SKM-1 (cell line): ENCODE measurements around the gene PRKD3.

Source experiments
- DNase-seq: peaks from one replicate; lab custom pipeline; 2025; ENCODE audit not compliant: unreplicated experiment; lab: John Stamatoyannopoulos, UW

PRKD3 gene

GRCh38 chr2:37324786-37325624 lies at the start of gene PRKD3:
TSS of gene PRKD3 (minus strand) at chr2:37324833. CDS start at chr2:37316524, 8,309 bp downstream.
- peak; percentile 33 for DNase-seq

DNA sequence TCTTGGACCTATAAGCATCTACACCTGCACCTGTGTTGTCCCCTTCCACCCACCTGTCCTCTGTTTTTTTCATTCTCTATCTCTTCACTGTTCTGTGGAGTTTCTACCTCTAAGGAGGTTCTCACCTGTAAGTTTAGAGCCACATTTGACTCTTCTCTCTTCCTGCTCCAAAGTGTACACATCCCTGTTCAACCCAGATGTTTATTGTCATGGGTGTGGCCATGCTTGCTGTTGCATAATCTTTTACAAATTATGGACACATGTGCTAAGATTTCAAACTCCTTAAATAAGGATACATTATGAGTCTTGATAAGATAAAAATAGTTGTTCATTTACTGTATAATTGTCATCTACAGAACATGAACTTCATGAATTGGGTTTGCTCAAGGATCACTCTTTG lies 47.4 kb upstream of the PRKD3 start:
- no peak for DNase-seq

DNA sequence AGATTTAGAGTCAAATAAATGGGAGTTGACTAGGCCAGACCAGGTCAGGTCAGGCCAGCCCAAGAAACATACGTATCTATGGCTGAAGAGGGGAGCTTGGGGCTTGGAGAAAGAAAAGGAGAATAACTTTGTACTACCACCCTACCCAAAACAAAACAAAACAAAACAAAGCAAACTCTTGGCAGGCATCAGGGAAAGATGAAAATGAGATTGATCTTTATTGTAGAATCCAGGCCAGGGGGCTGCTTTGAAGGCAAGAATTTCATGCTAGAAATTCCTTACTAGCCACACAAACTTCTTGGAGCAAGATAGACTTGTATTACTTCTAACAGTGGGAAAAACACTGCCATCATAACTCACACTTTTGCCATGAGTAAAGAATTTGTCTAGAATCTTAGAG lies 46.0 kb upstream of the PRKD3 start:
- no peak for DNase-seq

DNA sequence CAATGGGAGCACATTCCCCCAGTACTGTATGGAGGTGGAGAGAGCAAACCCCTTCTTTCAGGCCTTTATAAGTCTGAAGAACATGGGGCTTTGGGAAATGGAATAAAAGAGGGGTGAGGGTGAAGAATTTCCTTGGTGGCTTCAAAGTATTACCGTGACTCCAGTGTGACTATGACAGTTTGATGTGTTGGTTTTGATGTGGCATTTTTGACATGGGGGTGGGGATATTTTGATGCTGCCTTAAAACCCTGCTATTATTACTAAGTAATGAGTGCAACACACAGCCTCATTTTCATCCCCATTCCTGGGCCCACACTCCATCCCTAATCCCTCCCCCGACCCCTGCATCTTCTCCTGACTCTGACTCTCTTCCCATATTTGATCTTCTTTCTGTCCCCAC lies 43.4 kb upstream of the PRKD3 start:
- DNase-seq, result no peak

GRCh38 chr2:37367310-37367709 lies 42.7 kb upstream of the PRKD3 start:
- DNase-seq, result no peak

DNA sequence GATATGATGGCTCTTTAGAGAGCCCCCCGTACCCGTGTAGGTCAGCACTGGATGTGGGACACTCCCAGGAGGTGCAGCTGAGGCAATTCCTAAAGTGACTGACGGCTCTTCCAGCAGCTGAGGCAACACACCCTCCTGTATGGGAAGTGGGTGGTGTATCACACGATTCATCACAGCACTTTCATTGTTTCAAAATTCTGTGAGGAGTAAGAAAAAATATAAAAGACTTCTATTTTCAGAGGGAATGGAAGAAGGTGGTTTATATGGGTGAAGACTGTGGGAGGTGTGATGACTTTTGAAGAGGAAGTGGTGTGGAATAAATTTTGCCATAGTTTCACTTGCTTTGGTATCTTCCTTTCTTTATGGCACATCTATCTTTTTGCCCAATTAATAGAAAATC lies 42.1 kb upstream of the PRKD3 start:
- DNase-seq, result no peak

DNA sequence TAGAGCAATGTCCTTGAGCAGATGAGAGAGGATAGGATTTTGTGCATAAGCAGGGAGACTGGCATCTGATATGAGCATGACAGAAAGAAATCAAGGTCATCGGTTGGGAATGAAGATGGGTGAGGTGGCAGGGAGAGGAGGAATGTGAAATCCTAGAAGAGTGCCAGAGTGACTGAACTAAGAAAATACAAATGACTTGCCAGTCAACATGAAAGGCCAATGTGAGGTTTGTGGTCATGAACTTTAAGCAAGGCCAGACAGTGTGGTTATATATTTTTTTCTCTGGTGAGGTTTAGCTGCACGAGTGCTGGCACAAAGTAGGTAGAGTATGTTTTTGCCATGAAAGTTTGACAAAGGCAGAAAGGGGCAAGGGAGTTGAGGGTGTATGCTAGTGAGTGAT lies 41.0 kb upstream of the PRKD3 start:
- no peak for DNase-seq

DNA sequence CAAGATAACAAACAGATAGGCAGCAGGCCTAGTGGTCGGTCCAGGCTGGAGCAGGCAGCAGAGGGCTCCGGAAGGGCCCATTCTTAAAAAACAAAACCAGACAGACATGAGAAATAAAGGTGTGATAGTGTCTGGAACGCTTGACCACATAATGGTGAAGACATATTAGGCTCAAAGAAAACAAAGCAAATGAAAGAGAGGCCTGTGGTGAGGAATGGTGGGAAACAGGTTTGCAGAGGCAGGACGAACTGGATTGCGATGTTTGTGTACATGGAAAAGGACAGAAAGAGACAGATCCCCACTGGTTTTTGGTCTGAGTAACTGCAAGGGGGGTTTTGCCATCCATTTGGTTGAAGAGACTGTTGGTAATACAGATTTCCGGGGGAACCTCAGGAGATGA lies 39.7 kb upstream of the PRKD3 start:
- DNase-seq, result no peak

DNA sequence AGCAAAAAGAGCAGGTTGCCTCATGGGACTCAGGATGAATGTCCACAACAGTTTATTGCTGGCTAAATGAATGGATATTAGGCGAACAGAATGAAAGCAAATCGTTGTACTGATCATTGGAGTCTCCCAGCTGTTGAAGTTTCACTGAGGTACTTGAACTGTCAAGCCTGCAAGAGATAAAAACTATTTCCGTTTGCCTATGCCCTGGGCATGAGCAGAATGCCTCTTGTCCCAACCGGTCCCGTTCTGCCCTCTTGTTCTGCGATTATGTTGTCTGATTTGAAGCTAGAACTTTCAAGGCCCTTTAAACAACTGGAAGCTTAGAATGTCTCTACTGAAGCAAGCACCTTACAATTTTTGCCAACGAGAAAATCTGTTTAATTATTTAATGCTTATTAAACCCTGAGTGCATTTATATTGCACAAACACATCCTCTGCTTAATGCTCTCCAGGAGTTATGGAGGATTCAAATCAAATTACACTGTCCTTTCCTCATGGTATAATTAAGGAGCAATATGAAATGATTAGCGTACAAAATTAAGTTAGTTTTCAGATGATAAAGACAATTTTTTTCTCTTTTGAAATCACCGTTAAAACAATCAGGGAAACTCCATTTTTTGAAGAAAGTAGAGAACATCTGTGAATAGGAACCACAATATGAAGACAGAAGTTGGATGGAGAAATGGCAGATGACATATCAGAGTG lies 37.5 kb upstream of the PRKD3 start:
- DNase-seq, result no peak

DNA sequence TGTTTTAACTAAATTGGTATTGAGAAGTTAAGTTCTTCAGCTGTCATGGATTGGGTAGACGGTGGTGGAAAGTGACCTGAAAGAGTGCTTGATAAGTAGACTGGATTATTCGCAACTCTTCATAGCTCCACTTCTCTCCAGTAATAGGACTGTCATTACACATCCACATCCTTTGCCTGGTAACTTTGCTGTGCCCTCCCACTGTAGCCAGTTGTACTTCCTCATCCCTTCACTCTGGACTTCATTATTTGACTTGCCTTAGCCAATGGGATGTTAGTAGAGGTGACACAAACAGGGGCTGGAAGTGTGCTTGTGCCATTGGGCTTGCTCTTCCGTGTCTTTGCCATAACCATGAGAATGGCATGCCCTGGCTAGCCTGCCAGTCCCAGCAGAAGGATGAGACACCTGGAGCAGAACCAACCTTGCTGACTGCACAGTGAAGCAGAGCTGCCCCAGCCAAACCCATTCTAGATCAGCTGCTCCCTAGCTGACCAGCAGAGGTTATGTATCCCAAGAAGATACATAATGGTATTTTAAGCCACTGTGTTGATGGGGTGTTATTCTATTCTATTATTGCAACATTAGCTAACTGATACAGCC lies 36.7 kb upstream of the PRKD3 start:
- DNase-seq, result no peak

- no peak for DNase-seq
Observed at GRCh38 chr2:37358466-37358865, 33.8 kb upstream of the PRKD3 start.

GRCh38 chr2:37357530-37357929 lies 32.9 kb upstream of the PRKD3 start:
- DNase-seq, result no peak

GRCh38 chr2:37357069-37357468 lies 32.4 kb upstream of the PRKD3 start:
- DNase-seq, result no peak

DNA sequence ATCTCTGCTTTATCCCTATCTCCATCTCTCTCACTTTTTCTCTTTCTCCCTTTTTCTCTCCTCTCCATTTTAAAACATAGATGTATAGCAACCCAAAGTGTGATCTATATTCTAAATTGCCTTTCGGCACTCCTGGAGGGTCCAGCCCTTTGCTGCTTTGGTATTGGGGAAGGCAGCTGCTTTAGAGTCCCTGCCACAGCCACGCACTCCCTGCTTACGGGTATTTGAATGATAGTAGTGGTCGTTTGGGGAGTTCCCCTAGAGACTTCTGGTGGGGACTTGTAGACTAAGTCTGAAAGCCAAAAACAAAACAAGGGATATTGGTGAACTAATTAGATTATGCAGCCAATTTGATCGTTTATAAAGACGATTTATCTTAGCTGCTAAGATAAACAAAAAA lies 31.7 kb upstream of the PRKD3 start:
- no peak for DNase-seq

DNA sequence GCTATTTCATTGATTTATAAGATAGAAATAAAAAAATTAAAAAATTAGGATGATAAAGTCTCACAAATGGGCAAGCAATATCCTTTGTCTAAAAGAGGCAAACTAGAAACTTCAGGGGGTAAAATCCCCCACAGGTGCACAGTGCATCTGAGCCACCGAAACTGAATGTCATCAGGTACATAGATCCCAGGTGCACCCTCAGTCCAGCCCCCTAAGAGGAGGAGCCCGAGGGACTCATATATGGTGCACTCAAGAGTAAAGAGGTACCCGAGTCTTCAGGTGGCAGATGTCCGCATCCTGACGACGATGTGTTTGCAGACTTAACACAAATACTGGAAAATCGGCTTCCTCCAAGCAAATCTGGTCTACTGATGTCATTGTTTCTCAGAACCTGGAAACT lies 31.1 kb upstream of the PRKD3 start:
- DNase-seq, result no peak

GRCh38 chr2:37354531-37354930 lies 29.9 kb upstream of the PRKD3 start:
- no peak for DNase-seq

DNA sequence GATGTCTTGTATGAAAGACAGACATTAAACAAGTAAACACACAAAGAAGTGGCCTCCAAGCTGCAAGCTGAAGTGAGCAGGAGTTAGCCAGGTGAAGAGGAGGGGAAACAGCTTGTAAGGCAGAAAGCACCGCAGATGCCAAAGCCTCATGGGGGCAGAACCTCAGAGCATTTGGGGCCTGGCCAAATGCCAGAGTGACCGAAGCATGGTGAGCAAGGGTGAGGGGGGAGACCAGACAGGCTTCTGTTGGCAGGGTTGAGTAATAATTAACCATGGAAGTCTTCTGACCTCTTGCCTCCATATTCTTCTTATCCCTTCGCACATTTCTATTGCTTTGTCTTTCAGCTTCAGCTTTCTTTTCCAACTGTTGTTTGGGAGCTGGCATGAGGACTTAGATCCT lies 25.4 kb upstream of the PRKD3 start:
- no peak for DNase-seq

GRCh38 chr2:37349231-37349860 lies 24.7 kb upstream of the PRKD3 start:
- DNase-seq, result no peak

- DNase-seq, result no peak
Observed at GRCh38 chr2:37348155-37348554, 23.5 kb upstream of the PRKD3 start.

- DNase-seq, result no peak
Observed at GRCh38 chr2:37344453-37345361, 20.1 kb upstream of the PRKD3 start, which contains the start of gene QPCT. TSS of gene QPCT (plus strand) at chr2:37344630. CDS start at chr2:37344732, 102 bp downstream.
